Body of pancreas (tissue), 4 donors: Measurements from ENCODE around the gene SNX24. TPM values are rescaled to one million over a fixed set of nuclear protein-coding genes. Genes with fewer than 3 reads are reported as not detected.
"Not testable (repeated sequence)": the region's sequence is repeated elsewhere in the genome, so short reads cannot be mapped to it uniquely, and the experiment has no call there.

Source experiments
- ATAC-seq: fragments of 150-250 bp; one replicate; pipeline ENCODE4 v1.9.1; 2016
- DNase-seq, 4 donors: peaks; one replicate each; pipeline ENCODE4 v3.0.0-alpha.2; 2019
- H3K27ac ChIP-seq, 4 donors: fragments of 200-600 bp; sonication (generic); 1 replicate in 3 of 4; 2 replicates in 1 of 4; pipeline versions ENCODE4 v1.5.1 to v1.6.1; 2016 to 2019; ENCODE audit warnings: mild to moderate bottlenecking in 1 of 4, mixed read lengths in 1 of 4, moderate library complexity in 1 of 4
- H3K27me3 ChIP-seq, 2 donors: fragments of 200-600 bp; sonication (generic); one replicate each; pipeline ENCODE4 v1.6.0; 2016; ENCODE audit warnings: mild to moderate bottlenecking in 1 of 2
- H3K36me3 ChIP-seq, 2 donors: fragments of 200-600 bp; sonication (generic); replicated peaks in 1 of 2; 2 replicates each; pipeline ENCODE4 v1.5.1; 2016; ENCODE audit warnings: low read depth in 2 of 2; ENCODE audit not compliant: insufficient read depth in 1 of 2
- H3K4me1 ChIP-seq: fragments of 200-600 bp; sonication (generic); one replicate; pipeline ENCODE4 v1.6.0; 2016
- H3K4me3 ChIP-seq, 2 donors: fragments of 200-600 bp; sonication (generic); 1 replicate in 1 of 2; 2 replicates in 1 of 2; pipeline ENCODE4 v1.5.1; 2016 to 2019
- H3K9me3 ChIP-seq, 3 donors: fragments of 200-600 bp; sonication (generic); 1 replicate in 2 of 3; 2 replicates in 1 of 3; pipeline ENCODE4 v1.5.1; 2016
- CTCF ChIP-seq, 7 experiments: fragments of 450-650 bp in 4 of 7; fragments of 200-600 bp in 3 of 7; sonication (generic) in 3 of 7; IDR thresholded peaks; one replicate each; pipeline ENCODE4 v1.5.1; 2016 to 2019; ENCODE audit warnings: antibody characterized with exemption in 7 of 7
- POLR2A ChIP-seq, 3 donors: fragments of 450-650 bp; IDR thresholded peaks; one replicate each; pipeline ENCODE4 v1.6.1; 2016; ENCODE audit warnings: antibody characterized with exemption in 3 of 3, mild to moderate bottlenecking in 2 of 3
- WGBS, 2 donors: methylation state at CpG; one replicate each; pipeline ENCODE4 v1.1.5; 2017; 5-methylcytosine and 5-hydroxymethylcytosine counted together
- intact Hi-C: fragments of 100-400 bp; cut with DNase I; formaldehyde crosslinking; loops from one replicate; pipeline ENCODE4 v1.15.1; 2023
- total RNA-seq, 2 donors: library from RNA; depleted of rRNA; stranded (reverse); fragments of >200 nt; gene quantifications; one replicate each; pipeline ENCODE4 v1.1.0, GENCODE V29; 2016

SNX24 gene
- total RNA-seq, 2 donors from 2014 or later = 6.7 to 19.1 TPM

- ATAC-seq (no peak), DNase-seq (no peak)
- Histone ChIP-seq H3K4me1 (peaks cover 11% of the 10 kb centered on the region), H3K27me3 (no peaks in the 10 kb centered on the region), H3K4me3 (no peak overlapping the region), H3K36me3 (no peaks in the 10 kb centered on the region), H3K27ac (no peak overlapping the region), H3K9me3 (no peaks in the 10 kb centered on the region)
- TF ChIP-seq POLR2A (IDR thresholded peaks at IDR 0.05) = no peak
- no peak for TF ChIP-seq CTCF (IDR thresholded peaks at IDR 0.05)
- intact Hi-C loops = no loop called here
- WGBS, 2 donors = 78 to 81% methylated on average over 2 of the region's 2 CpGs
Observed at GRCh38 chr5:122847687-122848081, 2.3 kb downstream of the SNX24 start.

- H3K4me1 ChIP-seq = peaks cover 11% of the 10 kb centered on the region
- no peaks in the 10 kb centered on the region for H3K27me3 ChIP-seq
- H3K36me3 ChIP-seq = no peaks in the 10 kb centered on the region
- TF ChIP-seq POLR2A (IDR thresholded peaks at IDR 0.05) (no peak), CTCF (IDR thresholded peaks at IDR 0.05) (no peak)
- no peak overlapping the region for H3K27ac ChIP-seq
- ATAC-seq = no peak
- no peak for DNase-seq
- no peak overlapping the region for H3K4me3 ChIP-seq
- intact Hi-C loops = no loop called here
- H3K9me3 ChIP-seq = no peaks in the 10 kb centered on the region
- 61 to 84% methylated on average over 1 of the region's 1 CpG for WGBS, 2 donors
Observed at GRCh38 chr5:122849771-122850170, 4.4 kb downstream of the SNX24 start.

GRCh38 chr5:122857538-122857937 lies 12.1 kb downstream of the SNX24 start:
- H3K4me3 ChIP-seq, H3K27ac ChIP-seq, ATAC-seq, H3K27me3 ChIP-seq, H3K4me1 ChIP-seq, H3K9me3 ChIP-seq, intact Hi-C loops, DNase-seq, H3K36me3 ChIP-seq: not testable (repeated sequence)
- WGBS, 2 donors = 96% methylated on average over 8 of the region's 8 CpGs

- Histone ChIP-seq H3K4me3 (no peak overlapping the region), H3K36me3 (no peaks in the 10 kb centered on the region), H3K27me3 (no peaks in the 10 kb centered on the region), H3K4me1 (peaks cover 3% of the 10 kb centered on the region), H3K27ac (no peak overlapping the region), H3K9me3 (no peaks in the 10 kb centered on the region)
- ATAC-seq (no peak), DNase-seq (no peak)
- intact Hi-C loops = no loop called here
- TF ChIP-seq POLR2A (IDR thresholded peaks at IDR 0.05) = no peak
- no peak for TF ChIP-seq CTCF (IDR thresholded peaks at IDR 0.05)
- 71 to 88% methylated on average over 1 of the region's 1 CpG for WGBS, 2 donors
Observed at GRCh38 chr5:122858451-122858850, 13.0 kb downstream of the SNX24 start.

GRCh38 chr5:122863240-122863639 lies 17.8 kb downstream of the SNX24 start:
- WGBS, 2 donors = 54 to 65% methylated on average over 2 of the region's 2 CpGs
- Histone ChIP-seq H3K4me3 (no peak overlapping the region), H3K36me3 (no peaks in the 10 kb centered on the region), H3K27ac (no peak overlapping the region), H3K9me3 (no peaks in the 10 kb centered on the region), H3K4me1 (peaks cover 8% of the 10 kb centered on the region), H3K27me3 (no peaks in the 10 kb centered on the region)
- no peak for DNase-seq
- ATAC-seq = no peak
- no peak for TF ChIP-seq POLR2A (IDR thresholded peaks at IDR 0.05)
- TF ChIP-seq CTCF (IDR thresholded peaks at IDR 0.05) = no peak
- intact Hi-C loops = no loop called here
